Epithelial cell of esophagus (primary cell): Measurements from ENCODE around the gene MXI1.
A peak's percentile ranks its signal among the peaks of the same experiment; 100 is the strongest.

Experiments used
- DNase-seq: peaks from one replicate; pipeline ENCODE4 v3.0.0; 2010; ENCODE audit warnings: low read depth
- H3K4me3 ChIP-seq: 2 replicates; pipeline ENCODE4 v1.5.1; 2011; ENCODE audit warnings: mild to moderate bottlenecking, low read length, control low read depth
- TF ChIP-seq, protein P1 (sequence below): IDR thresholded peaks from 2 replicates; pipeline ENCODE4 v1.5.1; 2011; ENCODE audit warnings: low read depth, mild to moderate bottlenecking, low read length, control low read depth, inconsistent platforms; ENCODE audit not compliant: insufficient read depth; ENCODE audit errors: missing control alignments

The MXI1 gene

GRCh38 chr10:110305767-110306451, 98.5 kb downstream of the MXI1 start:
- TF ChIP-seq, protein P1, sequence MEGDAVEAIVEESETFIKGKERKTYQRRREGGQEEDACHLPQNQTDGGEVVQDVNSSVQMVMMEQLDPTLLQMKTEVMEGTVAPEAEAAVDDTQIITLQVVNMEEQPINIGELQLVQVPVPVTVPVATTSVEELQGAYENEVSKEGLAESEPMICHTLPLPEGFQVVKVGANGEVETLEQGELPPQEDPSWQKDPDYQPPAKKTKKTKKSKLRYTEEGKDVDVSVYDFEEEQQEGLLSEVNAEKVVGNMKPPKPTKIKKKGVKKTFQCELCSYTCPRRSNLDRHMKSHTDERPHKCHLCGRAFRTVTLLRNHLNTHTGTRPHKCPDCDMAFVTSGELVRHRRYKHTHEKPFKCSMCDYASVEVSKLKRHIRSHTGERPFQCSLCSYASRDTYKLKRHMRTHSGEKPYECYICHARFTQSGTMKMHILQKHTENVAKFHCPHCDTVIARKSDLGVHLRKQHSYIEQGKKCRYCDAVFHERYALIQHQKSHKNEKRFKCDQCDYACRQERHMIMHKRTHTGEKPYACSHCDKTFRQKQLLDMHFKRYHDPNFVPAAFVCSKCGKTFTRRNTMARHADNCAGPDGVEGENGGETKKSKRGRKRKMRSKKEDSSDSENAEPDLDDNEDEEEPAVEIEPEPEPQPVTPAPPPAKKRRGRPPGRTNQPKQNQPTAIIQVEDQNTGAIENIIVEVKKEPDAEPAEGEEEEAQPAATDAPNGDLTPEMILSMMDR = peak; percentile 77
- DNase-seq = peak; percentile 92
- no peak overlapping the region for H3K4me3 ChIP-seq

DNA sequence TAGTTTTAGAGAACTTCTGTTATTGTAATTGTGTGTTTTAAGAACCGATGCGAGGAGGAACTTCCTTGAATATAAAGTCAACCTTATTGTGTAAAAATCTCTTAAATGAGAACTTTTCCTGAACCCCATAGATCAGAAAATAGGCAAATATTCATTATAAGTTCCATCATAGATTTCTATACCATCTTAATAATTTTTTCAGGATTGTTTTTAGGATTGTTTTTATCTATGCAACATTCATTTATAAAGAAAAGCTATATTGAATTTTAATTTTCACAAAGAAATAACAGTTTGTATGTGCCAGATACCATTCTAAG, 99.0 kb downstream of the MXI1 start:
- no peak overlapping the region for H3K4me3 ChIP-seq
- no peak for DNase-seq
- TF ChIP-seq, protein P1 = no peak

DNA sequence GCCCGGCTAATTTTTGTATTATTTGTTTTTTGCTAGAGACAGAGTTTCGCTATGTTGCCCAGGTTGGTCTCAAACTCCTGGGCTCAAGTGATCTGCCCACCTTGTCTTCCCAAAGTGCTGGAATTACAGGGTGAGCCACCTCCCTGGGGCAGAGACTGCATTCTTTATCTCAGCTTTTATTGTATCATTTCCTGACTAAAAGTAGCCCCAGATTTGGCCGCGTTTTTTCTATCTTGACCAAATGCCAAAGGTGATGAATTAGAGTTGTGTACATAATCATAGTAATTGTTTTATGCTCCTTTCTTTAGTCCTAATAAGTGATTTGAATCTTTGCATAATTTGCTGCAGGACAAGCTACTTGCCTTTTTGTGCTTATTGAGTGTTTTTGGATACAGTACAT, 100.4 kb downstream of the MXI1 start:
- DNase-seq = no peak
- no peak overlapping the region for H3K4me3 ChIP-seq
- TF ChIP-seq, protein P1 = no peak

- DNase-seq = no peak
- TF ChIP-seq, protein P1 = no peak
These were observed 103.3 kb downstream of the MXI1 start for GRCh38 chr10:110310741-110311140.

GRCh38 chr10:110311357-110311949, 104.0 kb downstream of the MXI1 start:
- no peak overlapping the region for H3K4me3 ChIP-seq
- peak; percentile 72 for DNase-seq
- TF ChIP-seq, protein P1 = peak; percentile 71

More at GRCh38 chr10:110310741-110311140, 103.3 kb downstream of the MXI1 start:
- H3K4me3 ChIP-seq = no peak overlapping the region

GRCh38 chr10:110312206-110312605, 104.8 kb downstream of the MXI1 start:
- TF ChIP-seq, protein P1 = no peak
- no peak overlapping the region for H3K4me3 ChIP-seq
- DNase-seq = no peak

DNA sequence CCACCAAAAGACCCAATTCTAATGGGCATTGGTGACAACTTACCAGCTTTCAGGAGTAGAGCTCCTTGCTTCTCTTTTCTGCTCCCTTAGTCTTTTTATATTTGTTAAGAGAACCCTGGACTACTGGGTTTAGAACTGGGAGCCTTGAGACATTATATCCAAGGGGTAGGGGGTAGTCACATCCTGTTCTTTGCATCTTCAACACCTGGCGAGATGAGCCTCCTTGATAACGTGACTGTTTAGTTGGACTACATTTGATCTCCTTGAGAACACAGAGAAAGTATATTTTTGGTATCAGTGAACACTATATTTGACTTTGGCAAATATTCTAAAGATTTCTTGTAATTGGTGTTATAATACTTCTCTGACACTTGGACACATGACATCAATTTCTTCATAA, 106.3 kb downstream of the MXI1 start:
- TF ChIP-seq, protein P1 = no peak
- no peak for DNase-seq
- H3K4me3 ChIP-seq = no peak overlapping the region
